ENCODE data around the gene FOSB.
A peak's percentile ranks its signal among the peaks of the same experiment; 100 is the strongest.

The FOSB gene

GRCh38 chr19:45467456-45468158 is at the start of gene FOSB:
Gene FOSB (plus strand): TSS chr19:45467996. CDS start chr19:45468587, 591 bp downstream.
- TF ChIP-seq CTCF (IDR thresholded peaks at IDR 0.05; ENCODE audit: low read depth, low read length), result no peak
- H3K4me3 ChIP-seq (replicated peaks in 1 of 2; ENCODE audit: low read depth in 2 of 2, low read length in 2 of 2), result peak within 1 kb of the TSS; percentile 69 to 81
- peak; percentile 97 to 98 for DNase-seq (ENCODE audit: low read depth in 2 of 2)

GRCh38 chr19:45418802-45419201 is 49.0 kb upstream of the FOSB start:
- no peak for DNase-seq (ENCODE audit: low read depth in 2 of 2)
- no peak overlapping the region for H3K4me3 ChIP-seq (replicated peaks in 1 of 2; ENCODE audit: low read depth in 2 of 2, low read length in 2 of 2)
- TF ChIP-seq CTCF (IDR thresholded peaks at IDR 0.05; ENCODE audit: low read depth, low read length), result no peak

GRCh38 chr19:45419396-45419795 is 48.4 kb upstream of the FOSB start:
- no peak for TF ChIP-seq CTCF (IDR thresholded peaks at IDR 0.05; ENCODE audit: low read depth, low read length)
- no peak overlapping the region for H3K4me3 ChIP-seq (replicated peaks in 1 of 2; ENCODE audit: low read depth in 2 of 2, low read length in 2 of 2)
- no peak for DNase-seq (ENCODE audit: low read depth in 2 of 2)

- TF ChIP-seq CTCF (IDR thresholded peaks at IDR 0.05; ENCODE audit: low read depth, low read length), result no peak
- no peak for DNase-seq (ENCODE audit: low read depth in 2 of 2)
- no peak overlapping the region for H3K4me3 ChIP-seq (replicated peaks in 1 of 2; ENCODE audit: low read depth in 2 of 2, low read length in 2 of 2)
Observed at GRCh38 chr19:45419895-45420294, 47.9 kb upstream of the FOSB start.

- DNase-seq (ENCODE audit: low read depth in 2 of 2), result no peak
- TF ChIP-seq CTCF (IDR thresholded peaks at IDR 0.05; ENCODE audit: low read depth, low read length), result no peak
- H3K4me3 ChIP-seq (replicated peaks in 1 of 2; ENCODE audit: low read depth in 2 of 2, low read length in 2 of 2), result no peak overlapping the region
Observed at GRCh38 chr19:45420356-45420755, 47.4 kb upstream of the FOSB start.

- no peak overlapping the region for H3K4me3 ChIP-seq (replicated peaks in 1 of 2; ENCODE audit: low read depth in 2 of 2, low read length in 2 of 2)
- DNase-seq (ENCODE audit: low read depth in 2 of 2), result no peak
- no peak for TF ChIP-seq CTCF (IDR thresholded peaks at IDR 0.05; ENCODE audit: low read depth, low read length)
Observed at GRCh38 chr19:45420871-45421270, 46.9 kb upstream of the FOSB start.
